Hepatocyte (in vitro differentiated cells): ENCODE measurements around the gene RIPOR2.

Experiments used
- EZH2 ChIP-seq: fragments of 200-600 bp; sonication (generic); IDR thresholded peaks from 2 replicates; pipeline ENCODE4 v1.6.1; 2016; ENCODE audit warnings: antibody characterized with exemption, mild to moderate bottlenecking, borderline replicate concordance
- TF ChIP-seq, protein P1 (sequence below): fragments of 200-600 bp; sonication (generic); IDR thresholded peaks from 2 replicates; pipeline ENCODE4 v1.5.1; 2016; ENCODE audit warnings: antibody characterized with exemption, mild to moderate bottlenecking; ENCODE audit not compliant: poor library complexity

DNA sequence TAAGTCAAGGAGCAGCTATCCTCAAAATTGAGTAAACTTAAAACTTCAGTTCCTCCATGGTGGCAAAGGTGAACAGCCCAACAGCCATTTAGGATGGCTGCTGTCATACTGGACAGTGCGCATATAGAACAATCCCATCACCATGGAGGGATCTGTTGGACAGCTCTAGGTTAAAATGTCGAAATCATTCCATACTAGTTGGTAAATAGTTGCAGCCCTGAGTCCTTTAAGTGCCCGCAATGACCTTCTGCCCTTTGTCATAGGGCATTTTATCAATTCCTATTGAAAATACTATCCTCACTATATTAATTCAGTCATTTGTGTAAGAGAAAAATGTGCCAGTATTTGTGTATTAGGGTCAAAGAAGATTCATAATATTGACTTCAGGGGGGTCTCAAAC lies 128.2 kb downstream of the RIPOR2 start:
- TF ChIP-seq EZH2 = no peak
- TF ChIP-seq, protein P1, sequence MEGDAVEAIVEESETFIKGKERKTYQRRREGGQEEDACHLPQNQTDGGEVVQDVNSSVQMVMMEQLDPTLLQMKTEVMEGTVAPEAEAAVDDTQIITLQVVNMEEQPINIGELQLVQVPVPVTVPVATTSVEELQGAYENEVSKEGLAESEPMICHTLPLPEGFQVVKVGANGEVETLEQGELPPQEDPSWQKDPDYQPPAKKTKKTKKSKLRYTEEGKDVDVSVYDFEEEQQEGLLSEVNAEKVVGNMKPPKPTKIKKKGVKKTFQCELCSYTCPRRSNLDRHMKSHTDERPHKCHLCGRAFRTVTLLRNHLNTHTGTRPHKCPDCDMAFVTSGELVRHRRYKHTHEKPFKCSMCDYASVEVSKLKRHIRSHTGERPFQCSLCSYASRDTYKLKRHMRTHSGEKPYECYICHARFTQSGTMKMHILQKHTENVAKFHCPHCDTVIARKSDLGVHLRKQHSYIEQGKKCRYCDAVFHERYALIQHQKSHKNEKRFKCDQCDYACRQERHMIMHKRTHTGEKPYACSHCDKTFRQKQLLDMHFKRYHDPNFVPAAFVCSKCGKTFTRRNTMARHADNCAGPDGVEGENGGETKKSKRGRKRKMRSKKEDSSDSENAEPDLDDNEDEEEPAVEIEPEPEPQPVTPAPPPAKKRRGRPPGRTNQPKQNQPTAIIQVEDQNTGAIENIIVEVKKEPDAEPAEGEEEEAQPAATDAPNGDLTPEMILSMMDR = no peak
